PC-3 (cell line): ENCODE data around the gene UQCRH. TPM values are rescaled to one million over a fixed set of nuclear protein-coding genes. Genes with fewer than 3 reads are reported as not detected.
"Not testable (repeated sequence)": the region's sequence is repeated elsewhere in the genome, so short reads cannot be mapped to it uniquely, and the experiment has no call there.

Experiments used
- ATAC-seq: fragments of 200-7000 bp; cut with Tn5 transposase; 2 replicates; pipeline ENCODE4 v1.9.1; 2020; ENCODE audit warnings: mild to moderate bottlenecking, moderate library complexity
- BruUV-seq: library from RNA; stranded (reverse); fragments of 400-500 nt; replicated peaks from 2 replicates; lab custom pipeline; 2021; lab: Mats Ljungman, UMichigan
- CTCF ChIA-PET: fragments of 300-600 bp; sonication (Branson Sonifier 250); formaldehyde crosslinking; loops from one replicate; lab custom pipeline; 2022; ENCODE audit warnings: antibody characterized with exemption; lab: Charles Lee
- POLR2A ChIA-PET: fragments of 300-600 bp; sonication (Branson Sonifier 250); formaldehyde crosslinking; loops from one replicate; lab custom pipeline; 2022; ENCODE audit warnings: antibody characterized with exemption; ENCODE audit not compliant: unreplicated experiment; lab: Charles Lee
- DNase-seq: peaks from one replicate; pipeline ENCODE4 v3.0.0-alpha.2; 2015
- H2AFZ ChIP-seq: fragments of 300-600 bp; sonication (generic); 2 replicates; pipeline ENCODE4 v1.6.0; 2016; ENCODE audit warnings: antibody characterized with exemption, low read length
- H3F3A ChIP-seq: fragments of 300-600 bp; sonication (generic); one replicate; pipeline ENCODE4 v1.6.0; 2017; ENCODE audit warnings: antibody characterized with exemption, low read length, control low read depth, mild to moderate bottlenecking; ENCODE audit not compliant: unreplicated experiment
- H3K27ac ChIP-seq: fragments of 300-600 bp; sonication (generic); 2 replicates; pipeline ENCODE4 v1.5.1; 2016; ENCODE audit warnings: mild to moderate bottlenecking, low read length
- H3K27me3 ChIP-seq: fragments of 300-600 bp; sonication (generic); 2 replicates; pipeline ENCODE4 v1.6.1; 2016; ENCODE audit warnings: low read length, mixed read lengths
- H3K36me3 ChIP-seq: fragments of 300-600 bp; sonication (generic); 2 replicates; pipeline ENCODE4 v1.6.1; 2016; ENCODE audit warnings: low read depth, mixed run types, low read length, mixed read lengths
- H3K4me1 ChIP-seq: fragments of 300-600 bp; sonication (generic); 2 replicates; pipeline ENCODE4 v1.5.1; 2016; ENCODE audit warnings: low read length; ENCODE audit not compliant: insufficient read depth
- H3K4me2 ChIP-seq: fragments of 300-600 bp; sonication (generic); 2 replicates; pipeline ENCODE4 v1.6.0; 2016; ENCODE audit warnings: low read length
- H3K4me3 ChIP-seq: fragments of 300-600 bp; sonication (generic); 2 replicates; pipeline ENCODE4 v1.5.1; 2016; ENCODE audit warnings: mild to moderate bottlenecking, low read length, mixed read lengths
- H3K79me2 ChIP-seq: fragments of 300-600 bp; sonication (generic); 2 replicates; pipeline ENCODE4 v1.6.1; 2017; ENCODE audit warnings: low read length, mixed read lengths
- H3K9ac ChIP-seq: fragments of 300-600 bp; sonication (generic); 2 replicates; pipeline ENCODE4 v1.6.0; 2016; ENCODE audit warnings: mild to moderate bottlenecking, low read length
- H3K9me2 ChIP-seq: fragments of 300-600 bp; sonication (generic); replicated peaks from 2 replicates; pipeline ENCODE4 v1.6.1; 2016; ENCODE audit warnings: mixed run types, low read length, mixed read lengths
- H3K9me3 ChIP-seq: fragments of 300-600 bp; sonication (generic); 2 replicates; pipeline ENCODE4 v1.6.1; 2016; ENCODE audit warnings: low read length, mixed read lengths
- H4K20me1 ChIP-seq: fragments of 300-600 bp; sonication (generic); 2 replicates; pipeline ENCODE4 v1.6.1; 2016; ENCODE audit warnings: low read length, mixed read lengths
- CTCF ChIP-seq: fragments of 300-600 bp; sonication (generic); conservative IDR thresholded peaks from 2 replicates; pipeline ENCODE4 v1.5.1; 2017; ENCODE audit warnings: antibody characterized with exemption, low read depth, mild to moderate bottlenecking, low read length
- EZH2 ChIP-seq: fragments of 300-600 bp; sonication (generic); IDR thresholded peaks from one replicate; pipeline ENCODE4 v1.6.1; 2017; ENCODE audit warnings: antibody characterized with exemption, mild to moderate bottlenecking, low read length; ENCODE audit not compliant: unreplicated experiment
- EZH2phosphoT487 ChIP-seq: fragments of 300-600 bp; sonication (generic); IDR thresholded peaks from 2 replicates; pipeline ENCODE4 v1.6.1; 2018; ENCODE audit warnings: mild to moderate bottlenecking, antibody characterized with exemption, low read length, borderline replicate concordance
- intact Hi-C: fragments of 100-400 bp; cut with micrococcal nuclease; formaldehyde crosslinking; loops from 2 replicates; pipeline ENCODE4 v1.9.0; 2023
- total RNA-seq: library from RNA; depleted of rRNA; stranded (reverse); fragments of >200 nt; gene quantifications from 2 replicates; pipeline ENCODE4 v1.2.3, GENCODE V29; 2014; rRNA removed

Gene UQCRH
- total RNA-seq, 1 experiment from 2014 or later: 885 TPM

DNA sequence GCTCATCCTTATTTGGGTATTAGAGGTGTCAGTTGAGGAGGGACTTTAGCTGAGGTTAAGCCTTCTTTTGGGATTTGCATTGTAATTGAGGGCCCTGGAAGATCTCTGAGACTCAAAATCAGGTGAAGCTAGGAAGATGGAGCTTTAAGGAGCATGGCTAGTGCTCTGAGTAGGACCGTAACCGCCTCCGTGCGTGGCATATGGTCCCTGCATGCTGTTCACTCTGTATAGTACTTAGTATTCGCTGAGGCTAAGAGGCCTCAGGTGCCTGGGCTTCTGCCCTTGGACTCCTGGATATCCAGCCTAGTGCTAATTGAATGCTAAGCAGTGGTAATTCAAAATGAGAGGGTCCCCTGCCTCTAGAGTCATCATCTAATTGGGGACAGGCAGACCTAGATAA lies 59.6 kb downstream of the UQCRH start:
- H3K79me2 ChIP-seq: no peaks in the 10 kb centered on the region
- H3K9me2 ChIP-seq: no peaks in the 10 kb centered on the region
- H3F3A ChIP-seq: no peaks in the 10 kb centered on the region
- H3K27me3 ChIP-seq: no peaks in the 10 kb centered on the region
- no peaks in the 10 kb centered on the region for H3K9me3 ChIP-seq
- no peak overlapping the region for H3K27ac ChIP-seq
- no peak for TF ChIP-seq CTCF
- no peak for TF ChIP-seq EZH2phosphoT487
- TF ChIP-seq EZH2: no peak
- no peak overlapping the region for H3K4me2 ChIP-seq
- ChIA-PET POLR2A (no interaction called here), CTCF (no interaction called here)
- DNase-seq: no peak
- no peak overlapping the region for H3K4me3 ChIP-seq
- ATAC-seq: no peak
- no TSS peak for BruUV-seq
- intact Hi-C loops: no loop called here
- no peaks in the 10 kb centered on the region for H3K4me1 ChIP-seq
- H3K36me3 ChIP-seq: peaks cover 41% of the 10 kb centered on the region
- no peaks in the 10 kb centered on the region for H4K20me1 ChIP-seq
- no peak overlapping the region for H2AFZ ChIP-seq
- no peak overlapping the region for H3K9ac ChIP-seq

GRCh38 chr1:46364612-46365011 lies 61.1 kb downstream of the UQCRH start:
- Histone ChIP-seq H3K4me3 (no peak overlapping the region), H3K36me3 (peaks cover 44% of the 10 kb centered on the region), H4K20me1 (no peaks in the 10 kb centered on the region), H3K27me3 (no peaks in the 10 kb centered on the region), H3K9me3 (no peaks in the 10 kb centered on the region), H3K4me2 (no peak overlapping the region), H3K79me2 (no peaks in the 10 kb centered on the region), H3K4me1 (no peaks in the 10 kb centered on the region), H3K9me2 (no peaks in the 10 kb centered on the region), H2AFZ (no peak overlapping the region), H3K9ac (no peak overlapping the region), H3K27ac (no peak overlapping the region), H3F3A (no peaks in the 10 kb centered on the region)
- ATAC-seq (no peak; the same call in 1 of the 2 replicates), DNase-seq (no peak)
- ChIA-PET POLR2A (interaction anchor here (0.6 kb wide), 1 partner anchor 323 kb away, joined by 4 read pairs; no protein-coding TSS in a partner anchor), CTCF (interaction anchor here (0.6 kb wide), 2 partner anchors 31 to 161 kb away, joined by 6 to 8 read pairs; no protein-coding TSS in a partner anchor)
- TF ChIP-seq CTCF: no peak
- TF ChIP-seq EZH2: no peak
- no peak for TF ChIP-seq EZH2phosphoT487
- no TSS peak for BruUV-seq
- intact Hi-C loops: no loop called here

DNA sequence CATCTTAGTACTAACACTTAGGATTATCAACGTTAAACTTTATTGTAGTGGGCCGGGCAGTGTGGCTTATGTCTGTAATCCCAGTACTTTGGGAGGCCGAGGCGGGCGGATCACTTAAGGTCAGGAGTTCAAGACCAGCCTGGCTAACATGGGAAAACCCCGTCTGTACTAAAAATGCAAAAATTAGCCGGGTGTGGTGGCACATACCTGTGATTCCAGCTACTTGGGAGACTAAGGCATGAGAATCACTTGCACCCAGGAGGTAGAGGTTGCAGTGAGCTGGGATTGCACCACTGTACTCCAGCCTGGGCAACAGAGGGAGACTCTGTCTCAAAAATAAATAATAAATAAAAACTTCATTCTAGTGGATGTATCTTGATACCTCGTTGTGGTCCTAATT lies 62.3 kb downstream of the UQCRH start:
- CTCF ChIA-PET, H3K4me3 ChIP-seq, H3K79me2 ChIP-seq, H2AFZ ChIP-seq, H3F3A ChIP-seq, H3K27ac ChIP-seq, H3K9me2 ChIP-seq, H3K4me2 ChIP-seq, POLR2A ChIA-PET, H3K4me1 ChIP-seq, H3K9me3 ChIP-seq, H3K27me3 ChIP-seq, H4K20me1 ChIP-seq, BruUV-seq, intact Hi-C loops, H3K9ac ChIP-seq, ATAC-seq, DNase-seq: not testable (repeated sequence)
- H3K36me3 ChIP-seq: peaks cover 41% of the 10 kb centered on the region

Other genes with a start within 250 kb of the UQCRH start
- 17.7 and 18.5 TPM in 2 replicates for gene PIK3R3, start 171.1 kb upstream of the UQCRH start, total RNA-seq
- gene TSPAN1, start 128.6 kb upstream of the UQCRH start, total RNA-seq: 33.3 and 33.7 TPM in 2 replicates
- gene P3R3URF, start 127.2 kb upstream of the UQCRH start, total RNA-seq: not detected in 2 replicates
- gene POMGNT1, start 105.3 kb upstream of the UQCRH start, total RNA-seq: 84.8 and 92.5 TPM in 2 replicates
- 0.29 TPM in 1 of 2 replicates, not detected in the other for gene LURAP1, start 100.4 kb upstream of the UQCRH start, total RNA-seq
- gene RAD54L, start 55.9 kb upstream of the UQCRH start, total RNA-seq: 26.0 and 29.4 TPM in 2 replicates
- 52.7 TPM in 2 replicates for gene LRRC41, start 82 bp upstream of the UQCRH start, total RNA-seq
- 14.2 and 16.8 TPM in 2 replicates for gene NSUN4, start 37.1 kb downstream of the UQCRH start, total RNA-seq
- 2.0 and 5.0 TPM in 2 replicates for gene FAAH, start 90.6 kb downstream of the UQCRH start, total RNA-seq
- 1.7 and 2.4 TPM in 2 replicates for gene DMBX1, start 186.1 kb downstream of the UQCRH start, total RNA-seq
- not detected in 2 replicates for gene KNCN, start 247.9 kb downstream of the UQCRH start, total RNA-seq